Measurements from ENCODE around the gene PPME1. TPM values are rescaled to one million over a fixed set of nuclear protein-coding genes. Genes with fewer than 3 reads are reported as not detected.
"Not testable (repeated sequence)": the region's sequence is repeated elsewhere in the genome, so short reads cannot be mapped to it uniquely, and the experiment has no call there.

Gene PPME1, protein sequence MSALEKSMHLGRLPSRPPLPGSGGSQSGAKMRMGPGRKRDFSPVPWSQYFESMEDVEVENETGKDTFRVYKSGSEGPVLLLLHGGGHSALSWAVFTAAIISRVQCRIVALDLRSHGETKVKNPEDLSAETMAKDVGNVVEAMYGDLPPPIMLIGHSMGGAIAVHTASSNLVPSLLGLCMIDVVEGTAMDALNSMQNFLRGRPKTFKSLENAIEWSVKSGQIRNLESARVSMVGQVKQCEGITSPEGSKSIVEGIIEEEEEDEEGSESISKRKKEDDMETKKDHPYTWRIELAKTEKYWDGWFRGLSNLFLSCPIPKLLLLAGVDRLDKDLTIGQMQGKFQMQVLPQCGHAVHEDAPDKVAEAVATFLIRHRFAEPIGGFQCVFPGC
- total RNA-seq: 10 to 100 TPM; 34.9 to 68.7 (median 46.8) TPM

DNA sequence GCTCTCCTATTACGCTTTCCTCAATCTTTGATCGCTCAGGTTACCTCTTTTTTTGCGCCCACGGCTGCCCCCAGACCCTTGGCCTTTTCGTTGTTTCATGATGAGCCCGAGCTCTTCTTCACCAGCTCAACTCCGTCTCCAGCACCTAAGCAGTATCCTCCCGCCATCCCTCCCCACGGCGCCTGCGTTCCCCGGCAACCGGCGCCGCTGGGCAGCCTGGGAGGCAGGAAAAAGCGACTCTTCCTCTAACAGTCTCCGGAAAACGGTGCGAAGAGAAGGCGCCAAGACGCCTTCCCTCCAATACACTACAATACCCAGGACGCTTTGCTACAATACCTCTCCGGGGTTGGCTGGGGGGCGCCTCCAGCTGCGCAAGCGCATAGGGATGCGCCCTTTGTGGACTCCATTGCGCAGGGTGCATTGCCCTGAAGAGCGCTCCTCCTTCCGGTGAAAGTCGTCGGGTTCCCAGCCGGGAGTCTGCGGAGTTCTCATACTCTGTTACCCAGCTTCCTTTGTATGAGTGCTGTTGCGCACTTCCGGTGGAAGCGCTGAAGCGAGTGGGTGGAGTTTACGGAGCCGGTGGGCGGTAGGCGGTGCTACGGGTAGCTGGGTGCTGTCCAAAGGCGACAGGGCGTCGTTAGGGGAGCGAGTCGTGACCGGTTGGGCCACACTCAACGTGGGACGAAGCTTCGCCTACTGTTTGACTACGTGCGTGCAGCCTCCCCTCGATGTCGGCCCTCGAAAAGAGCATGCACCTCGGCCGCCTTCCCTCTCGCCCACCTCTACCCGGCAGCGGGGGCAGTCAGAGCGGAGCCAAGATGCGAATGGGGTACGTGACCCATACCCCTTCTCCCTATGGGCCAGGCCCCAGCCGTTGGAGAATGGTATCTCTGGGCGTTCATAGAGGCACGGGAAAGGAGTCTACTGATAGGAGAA, at the start of gene PPME1, which contains the start of gene C2CD3:
PPME1 (plus strand) TSS at position 596 of the 936 bp plus-strand sequence; CDS start at position 729, 133 bp downstream.
C2CD3 (minus strand) TSS at position 309 of the 936 bp plus-strand sequence; CDS start at position 99, 210 bp downstream.
- ATAC-seq (replicated peaks in 6 of 8): peak; percentile 95 to 98 (median 96)
- 0 to 2% (median 0%) methylated on average over 4 to 32 of the region's 68 CpGs; no CpG with 5 or more reads in 1 of the 10 experiments for WGBS, 10 experiments
- in situ Hi-C loops (cut with MboI; ENCODE audit: low pct_unique_long_range_greater_than_20kb in 2 of 9, low sequenced_read_pairs in 9 of 9, unreplicated experiment in 9 of 9): no loop called here

DNA sequence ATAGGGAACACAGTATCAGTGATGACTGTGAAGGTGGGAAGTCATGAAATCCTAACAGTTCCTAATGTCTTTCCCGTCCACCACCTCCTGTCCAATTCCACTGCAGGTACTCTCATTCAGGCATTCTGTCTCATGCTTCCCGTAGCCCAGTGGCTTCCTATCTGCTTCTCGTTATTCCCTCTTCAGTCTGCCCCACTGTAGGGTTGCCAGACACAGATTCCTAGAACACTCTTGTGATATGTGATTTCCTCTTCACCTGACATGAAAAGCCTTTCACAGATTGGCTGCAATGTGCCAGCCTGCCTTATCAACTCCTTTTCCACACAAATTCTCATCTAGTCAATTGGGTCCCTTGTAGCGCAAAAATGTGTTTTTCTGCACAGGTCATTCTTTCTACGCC, 49.3 kb upstream of the PPME1 start:
- H3K4me3 ChIP-seq: no peak overlapping the region
- H3K4me1 ChIP-seq (replicated peaks in 1 of 2): no peaks in the 10 kb centered on the region
- H3K27ac ChIP-seq: no peak overlapping the region
- in situ Hi-C loops (cut with MboI; ENCODE audit: low pct_unique_long_range_greater_than_20kb in 2 of 9, low sequenced_read_pairs in 9 of 9, unreplicated experiment in 9 of 9): no loop called here
- WGBS, 10 experiments: 83 to 100% (median 93%) methylated on average over 1 to 5 of the region's 5 CpGs
- no peak for ATAC-seq (replicated peaks in 6 of 8)

More for the DNA sequence above, at the start of gene PPME1, which contains the start of gene C2CD3:
- H3K4me3 ChIP-seq: peak within 1 kb of the TSS; percentile 51 to 86 (median 59)
- H3K27ac ChIP-seq: peak within 1 kb of the TSS; percentile 43 to 77
- peaks cover 6 to 18% of the 10 kb centered on the region in 2 donors for H3K4me1 ChIP-seq (replicated peaks in 1 of 2)

DNA sequence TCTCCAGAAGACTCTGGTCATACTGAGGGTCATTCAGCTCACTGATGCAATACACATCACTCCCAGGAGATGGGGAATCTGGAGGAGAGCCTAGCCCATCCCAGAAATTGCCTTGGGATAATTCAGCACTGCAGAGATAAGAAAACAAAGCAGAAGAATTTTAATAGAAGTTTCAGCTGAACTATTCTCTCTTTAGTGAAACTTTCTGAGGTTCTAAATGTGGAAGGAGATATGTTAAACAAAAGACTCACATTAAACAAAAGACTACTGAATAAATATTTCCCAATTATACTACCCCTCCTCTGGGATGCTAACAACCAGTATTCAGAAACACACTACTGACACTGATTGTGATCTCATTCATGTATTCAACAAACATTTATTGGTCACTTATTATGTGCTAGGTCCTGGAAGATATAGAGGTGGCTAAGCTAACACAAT, 48.1 kb upstream of the PPME1 start:
- H3K4me1 ChIP-seq (replicated peaks in 1 of 2): no peaks in the 10 kb centered on the region
- in situ Hi-C loops (cut with MboI; ENCODE audit: low pct_unique_long_range_greater_than_20kb in 2 of 9, low sequenced_read_pairs in 9 of 9, unreplicated experiment in 9 of 9): no loop called here
- H3K27ac ChIP-seq: no peak overlapping the region
- no peak overlapping the region for H3K4me3 ChIP-seq
- ATAC-seq (replicated peaks in 6 of 8): peak in 3 of 8 experiments; percentile 25 to 66 (median 32)

DNA sequence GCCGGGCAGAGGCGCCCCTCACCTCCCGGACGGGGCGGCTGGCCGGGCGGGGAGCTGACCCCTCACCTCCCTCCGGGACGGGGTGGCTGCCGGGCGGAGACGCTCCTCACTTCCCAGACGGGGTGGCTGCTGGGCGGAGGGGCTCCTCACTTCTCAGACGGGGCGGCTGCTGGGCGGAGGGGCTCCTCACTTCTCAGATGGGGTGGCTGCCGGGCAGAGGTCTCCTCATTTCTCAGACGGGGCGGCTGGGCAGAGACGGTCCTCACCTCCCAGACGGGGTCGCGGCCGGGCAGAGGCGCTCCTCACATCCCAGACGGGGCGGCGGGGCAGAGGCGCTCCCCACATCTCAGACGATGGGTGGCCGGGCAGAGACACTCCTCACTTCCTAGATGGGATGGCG, 42.0 kb upstream of the PPME1 start:
- no CpG with 5 or more reads among the region's 33 CpGs for WGBS, 10 experiments
- ATAC-seq (replicated peaks in 6 of 8); H3K4me1 ChIP-seq (replicated peaks in 1 of 2); in situ Hi-C loops (cut with MboI; ENCODE audit: low pct_unique_long_range_greater_than_20kb in 2 of 9, low sequenced_read_pairs in 9 of 9, unreplicated experiment in 9 of 9); H3K27ac ChIP-seq; H3K4me3 ChIP-seq: not testable (repeated sequence)

DNA sequence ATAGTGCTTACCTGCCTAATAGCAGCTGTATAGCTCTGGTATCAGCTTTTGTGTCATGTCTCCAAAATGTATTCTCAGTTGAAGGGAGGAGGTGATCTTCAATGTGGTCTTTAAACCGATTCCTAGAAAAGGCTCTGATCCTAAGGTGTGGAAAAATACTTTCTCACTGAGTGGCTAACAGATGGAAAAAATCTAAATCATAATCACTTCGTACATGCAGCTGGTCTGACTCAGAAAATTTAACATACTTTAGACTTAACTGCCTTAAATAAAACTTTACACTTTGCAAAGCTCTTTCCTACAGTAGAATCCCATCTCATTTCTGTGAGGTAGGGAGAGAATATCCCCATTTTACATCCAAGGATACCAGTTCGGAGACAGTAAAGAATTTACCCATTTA, 38.3 kb upstream of the PPME1 start:
- 0 to 100% (median 67%) methylated on average over 1 to 3 of the region's 3 CpGs; no CpG with 5 or more reads in 1 of the 10 experiments for WGBS, 10 experiments
- no peaks in the 10 kb centered on the region for H3K4me1 ChIP-seq (replicated peaks in 1 of 2)
- H3K27ac ChIP-seq: no peak overlapping the region
- no peak overlapping the region for H3K4me3 ChIP-seq
- in situ Hi-C loops (cut with MboI; ENCODE audit: low pct_unique_long_range_greater_than_20kb in 2 of 9, low sequenced_read_pairs in 9 of 9, unreplicated experiment in 9 of 9): no loop called here
- peak in 2 of 8 experiments; percentile 59 to 74 for ATAC-seq (replicated peaks in 6 of 8)

DNA sequence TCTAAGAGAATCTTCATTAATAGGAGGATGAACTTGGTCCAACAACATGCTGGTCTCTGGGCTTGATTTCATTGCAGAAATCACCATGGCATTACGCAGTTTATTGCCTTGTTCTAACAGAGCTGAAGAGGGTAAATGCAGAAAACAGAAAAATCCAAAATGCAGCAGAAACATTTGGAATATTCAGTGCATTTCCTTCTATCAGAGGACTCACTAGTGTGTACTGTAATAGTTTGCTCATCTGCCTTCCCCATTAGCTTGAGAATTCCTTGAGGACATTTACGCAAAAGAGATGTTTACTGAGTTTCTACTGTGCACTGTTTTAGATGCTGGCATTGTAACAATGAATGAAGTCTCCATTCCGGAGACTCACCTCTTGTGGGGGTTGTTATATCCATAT, 37.7 kb upstream of the PPME1 start:
- no peak overlapping the region for H3K4me3 ChIP-seq
- in situ Hi-C loops (cut with MboI; ENCODE audit: low pct_unique_long_range_greater_than_20kb in 2 of 9, low sequenced_read_pairs in 9 of 9, unreplicated experiment in 9 of 9): no loop called here
- WGBS, 10 experiments: 73 to 100% (median 93%) methylated on average over 1 to 3 of the region's 3 CpGs; no CpG with 5 or more reads in 1 of the 10 experiments
- peaks cover 0 to under 1% of the 10 kb centered on the region in 2 donors for H3K4me1 ChIP-seq (replicated peaks in 1 of 2)
- ATAC-seq (replicated peaks in 6 of 8): no peak
- H3K27ac ChIP-seq: no peak overlapping the region

DNA sequence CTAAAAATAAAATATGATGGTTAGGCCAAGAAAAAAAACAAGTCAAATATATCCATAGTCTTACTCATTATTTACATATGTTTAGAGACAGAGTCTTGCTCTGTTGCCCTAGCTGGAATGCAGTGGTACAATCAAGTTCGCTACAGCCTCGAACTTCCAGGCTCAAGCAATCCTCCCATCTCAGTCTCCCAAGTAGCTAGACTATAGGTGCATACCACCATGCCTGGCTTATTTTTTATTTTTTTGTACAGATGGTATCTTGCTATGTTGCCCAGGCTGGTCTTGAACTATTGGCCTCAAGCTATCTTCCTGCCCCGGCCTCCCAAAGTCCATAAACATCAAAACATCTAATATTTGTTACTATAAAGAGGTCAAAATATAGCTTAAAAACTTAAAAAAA, 36.4 kb upstream of the PPME1 start:
- WGBS, 10 experiments: 76 to 100% (median 98%) methylated on average over 2 to 3 of the region's 3 CpGs; no CpG with 5 or more reads in 2 of the 10 experiments
- Histone ChIP-seq H3K4me3 (no peak overlapping the region), H3K27ac (no peak overlapping the region), H3K4me1 (replicated peaks in 1 of 2) (peaks cover 0 to 11% of the 10 kb centered on the region in 2 donors)
- ATAC-seq (replicated peaks in 6 of 8): no peak
- in situ Hi-C loops (cut with MboI; ENCODE audit: low pct_unique_long_range_greater_than_20kb in 2 of 9, low sequenced_read_pairs in 9 of 9, unreplicated experiment in 9 of 9): no loop called here

DNA sequence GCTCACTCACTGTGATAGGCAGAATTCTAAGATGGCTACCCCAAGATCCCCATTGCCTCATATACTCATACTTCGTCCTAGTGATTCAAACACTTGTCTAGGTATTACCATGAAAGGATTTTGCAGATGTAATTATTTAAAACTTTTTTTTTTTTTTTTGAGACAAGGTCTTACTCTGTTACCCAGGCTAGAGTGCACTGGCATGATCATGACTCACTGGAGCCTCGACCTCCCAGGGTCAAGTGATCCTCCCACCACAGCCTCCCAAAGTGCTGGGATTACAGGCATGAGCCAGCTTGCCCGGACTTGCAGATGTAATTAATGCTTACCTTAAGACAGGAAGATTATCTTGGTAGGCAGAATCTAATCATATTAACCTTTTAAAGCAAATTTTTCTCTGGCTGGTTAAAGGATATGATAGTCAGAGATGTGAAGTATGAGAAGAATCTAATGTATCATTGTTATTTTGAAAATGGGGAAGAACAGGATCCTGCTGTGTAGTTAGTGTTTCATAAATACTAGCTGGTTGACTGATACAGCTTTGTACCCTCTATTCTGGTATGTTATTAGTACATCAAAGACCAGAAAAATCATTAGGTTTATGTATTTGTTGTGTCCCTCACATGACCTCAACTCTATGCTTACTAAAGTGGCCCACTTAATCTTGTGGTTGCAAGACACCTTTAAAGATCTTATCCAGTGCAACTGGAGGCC, 35.8 kb upstream of the PPME1 start:
- peaks cover 3 to 11% of the 10 kb centered on the region in 2 donors for H3K4me1 ChIP-seq (replicated peaks in 1 of 2)
- WGBS, 10 experiments: 81 to 100% (median 92%) methylated on average over 1 to 3 of the region's 3 CpGs; no CpG with 5 or more reads in 3 of the 10 experiments
- H3K27ac ChIP-seq: no peak overlapping the region
- ATAC-seq (replicated peaks in 6 of 8): no peak
- no peak overlapping the region for H3K4me3 ChIP-seq
- in situ Hi-C loops (cut with MboI; ENCODE audit: low pct_unique_long_range_greater_than_20kb in 2 of 9, low sequenced_read_pairs in 9 of 9, unreplicated experiment in 9 of 9): no loop called here

DNA sequence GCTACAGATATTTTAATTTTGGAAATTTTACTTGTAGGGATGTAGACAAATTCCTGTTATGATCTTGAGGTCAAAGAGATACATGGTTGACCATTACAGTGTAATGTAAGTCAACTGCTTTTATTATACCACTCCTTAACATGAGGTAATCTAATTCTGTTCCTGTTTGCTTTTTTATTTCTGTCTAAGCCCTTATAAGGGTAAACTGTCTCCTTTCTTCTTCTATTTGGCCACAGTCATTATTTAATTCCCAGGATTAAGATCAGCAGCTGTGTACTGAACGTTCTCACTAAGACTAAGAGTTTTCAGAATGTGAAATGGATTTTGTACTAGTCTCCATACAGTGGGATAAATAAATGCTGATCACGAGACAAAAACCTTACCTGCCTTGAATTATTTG, 33.1 kb upstream of the PPME1 start:
- Histone ChIP-seq H3K4me3 (no peak overlapping the region), H3K4me1 (replicated peaks in 1 of 2) (peaks cover 12 to 18% of the 10 kb centered on the region in 2 donors), H3K27ac (no peak overlapping the region)
- WGBS, 10 experiments: 47 to 94% (median 60%) methylated on average over 1 to 2 of the region's 2 CpGs; no CpG with 5 or more reads in 3 of the 10 experiments
- ATAC-seq (replicated peaks in 6 of 8): peak in 3 of 8 experiments; percentile 1 to 28 (median 16)
- in situ Hi-C loops (cut with MboI; ENCODE audit: low pct_unique_long_range_greater_than_20kb in 2 of 9, low sequenced_read_pairs in 9 of 9, unreplicated experiment in 9 of 9): no loop called here

DNA sequence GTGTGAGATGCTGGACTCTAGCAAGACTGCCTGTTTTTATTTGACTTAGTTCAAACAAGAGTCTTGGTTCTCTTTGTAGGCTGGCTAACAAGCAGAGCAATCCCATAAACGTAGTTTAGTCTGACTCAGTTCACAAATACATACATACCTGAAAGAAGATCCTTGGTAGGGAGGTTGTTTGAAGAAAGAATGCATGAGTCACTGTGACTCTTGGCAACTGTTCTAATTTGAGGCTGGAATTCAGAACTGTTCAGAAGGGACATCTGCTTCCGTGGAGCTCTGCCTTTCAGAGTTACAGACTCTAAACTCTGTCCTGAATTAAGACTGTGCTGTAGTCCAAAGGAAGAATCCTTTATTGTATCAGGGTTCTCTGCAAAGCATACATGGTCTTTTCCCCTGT, 32.5 kb upstream of the PPME1 start:
- H3K27ac ChIP-seq: no peak overlapping the region
- peaks cover 12 to 18% of the 10 kb centered on the region in 2 donors for H3K4me1 ChIP-seq (replicated peaks in 1 of 2)
- in situ Hi-C loops (cut with MboI; ENCODE audit: low pct_unique_long_range_greater_than_20kb in 2 of 9, low sequenced_read_pairs in 9 of 9, unreplicated experiment in 9 of 9): no loop called here
- H3K4me3 ChIP-seq: no peak overlapping the region
- ATAC-seq (replicated peaks in 6 of 8): peak; percentile 44 to 98 (median 78)
- 0 to 60% (median 17%) methylated on average over 1 to 2 of the region's 2 CpGs; no CpG with 5 or more reads in 1 of the 10 experiments for whole genome bisulfite sequencing, 10 experiments

DNA sequence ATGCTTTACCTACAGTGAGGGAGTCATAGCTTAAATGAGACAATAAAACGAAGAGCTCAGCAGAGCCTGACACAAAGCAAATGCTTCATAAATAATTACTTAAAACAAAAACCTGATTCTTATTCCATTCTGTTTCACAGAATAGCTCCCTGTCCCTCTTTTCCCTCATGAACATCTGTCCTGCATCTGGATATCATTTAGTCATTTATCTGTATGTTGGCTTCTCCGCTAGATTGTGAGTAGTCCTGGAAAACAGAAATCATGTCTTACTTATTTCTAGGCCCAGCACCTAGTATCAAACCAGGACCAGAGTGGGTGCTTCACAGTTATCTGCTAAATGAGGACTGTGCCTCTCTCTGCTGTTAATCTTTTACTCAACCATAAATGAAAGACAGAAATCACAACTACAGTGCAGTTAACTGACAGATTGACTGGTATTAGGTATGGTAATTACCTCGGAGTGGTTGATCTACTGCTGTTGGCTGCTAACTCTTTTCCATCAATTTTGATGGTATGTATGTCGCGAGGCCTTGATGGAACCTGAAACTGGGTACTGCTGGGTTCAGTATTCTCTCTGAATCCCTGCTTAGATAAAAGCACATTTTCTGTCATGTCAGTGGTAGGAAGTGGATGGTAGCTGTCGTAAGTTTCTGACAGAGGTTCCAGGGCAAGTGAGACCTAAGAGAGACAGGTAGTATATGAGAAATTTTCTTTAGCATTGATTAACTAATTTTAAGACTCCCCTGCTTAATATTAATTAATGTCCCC, 31.8 kb upstream of the PPME1 start:
- ATAC-seq (replicated peaks in 6 of 8): peak in 1 of 8 experiments; percentile 5
- H3K4me3 ChIP-seq: no peak overlapping the region
- H3K4me1 ChIP-seq (replicated peaks in 1 of 2): peaks cover 12 to 18% of the 10 kb centered on the region in 2 donors
- in situ Hi-C loops (cut with MboI; ENCODE audit: low pct_unique_long_range_greater_than_20kb in 2 of 9, low sequenced_read_pairs in 9 of 9, unreplicated experiment in 9 of 9): no loop called here
- WGBS, 10 experiments: 19 to 99% (median 91%) methylated on average over 3 to 6 of the region's 6 CpGs; no CpG with 5 or more reads in 1 of the 10 experiments
- no peak overlapping the region for H3K27ac ChIP-seq
